Right atrium auricular region (tissue), 2 donors: Measurements from ENCODE around the gene PTGER3. TPM values are rescaled to one million over a fixed set of nuclear protein-coding genes. Genes with fewer than 3 reads are reported as not detected.

ENCODE experiments used
- DNase-seq: peaks from one replicate; pipeline ENCODE4 v3.0.0-alpha.2; 2019; ENCODE audit warnings: low spot score
- H3K27ac ChIP-seq, 2 donors: fragments of 200-600 bp; sonication (generic); 1 replicate in 1 of 2; 2 replicates in 1 of 2; pipeline ENCODE4 v1.5.1; 2016 to 2019
- H3K27me3 ChIP-seq, 2 donors: fragments of 200-600 bp; sonication (generic); one replicate each; pipeline versions ENCODE4 v1.5.1 to v1.6.0; 2017 to 2019
- H3K36me3 ChIP-seq: fragments of 200-600 bp; sonication (generic); one replicate; pipeline ENCODE4 v1.5.1; 2016
- H3K4me1 ChIP-seq, 2 donors: fragments of 200-600 bp; sonication (generic); one replicate each; pipeline versions ENCODE4 v1.5.1 to v1.6.0; 2017 to 2019
- H3K4me3 ChIP-seq, 2 donors: fragments of 200-600 bp; sonication (generic); 1 replicate in 1 of 2; 2 replicates in 1 of 2; pipeline ENCODE4 v1.5.1; 2017 to 2019; ENCODE audit warnings: mild to moderate bottlenecking in 1 of 2, moderate library complexity in 1 of 2
- H3K9me3 ChIP-seq, 2 donors: fragments of 200-600 bp; sonication (generic); one replicate each; pipeline ENCODE4 v1.5.1; 2019
- total RNA-seq, 2 donors: library from RNA; depleted of rRNA; stranded (reverse); fragments of >200 nt; gene quantifications; one replicate each; pipeline ENCODE4 v1.1.0, GENCODE V29; 2016
- TF ChIP-seq, protein P1 (sequence below), 2 donors: fragments of 200-600 bp; sonication (generic); IDR thresholded peaks; one replicate each; pipeline ENCODE4 v1.5.1; 2019; ENCODE audit warnings: antibody characterized with exemption in 2 of 2

PTGER3 gene
- total RNA-seq, 2 donors from 2014 or later: 0.52 to 4.6 TPM

GRCh38 chr1:71049951-71050598, 2.5 kb upstream of the PTGER3 start:
- Histone ChIP-seq H3K36me3 (no peaks in the 10 kb centered on the region), H3K27ac (no peak overlapping the region), H3K4me3 (no peak overlapping the region), H3K9me3 (no peaks in the 10 kb centered on the region), H3K27me3 (peaks cover 0 to 15% of the 10 kb centered on the region in 2 donors), H3K4me1 (peaks cover 0 to 18% of the 10 kb centered on the region in 2 donors)
- TF ChIP-seq, protein P1, sequence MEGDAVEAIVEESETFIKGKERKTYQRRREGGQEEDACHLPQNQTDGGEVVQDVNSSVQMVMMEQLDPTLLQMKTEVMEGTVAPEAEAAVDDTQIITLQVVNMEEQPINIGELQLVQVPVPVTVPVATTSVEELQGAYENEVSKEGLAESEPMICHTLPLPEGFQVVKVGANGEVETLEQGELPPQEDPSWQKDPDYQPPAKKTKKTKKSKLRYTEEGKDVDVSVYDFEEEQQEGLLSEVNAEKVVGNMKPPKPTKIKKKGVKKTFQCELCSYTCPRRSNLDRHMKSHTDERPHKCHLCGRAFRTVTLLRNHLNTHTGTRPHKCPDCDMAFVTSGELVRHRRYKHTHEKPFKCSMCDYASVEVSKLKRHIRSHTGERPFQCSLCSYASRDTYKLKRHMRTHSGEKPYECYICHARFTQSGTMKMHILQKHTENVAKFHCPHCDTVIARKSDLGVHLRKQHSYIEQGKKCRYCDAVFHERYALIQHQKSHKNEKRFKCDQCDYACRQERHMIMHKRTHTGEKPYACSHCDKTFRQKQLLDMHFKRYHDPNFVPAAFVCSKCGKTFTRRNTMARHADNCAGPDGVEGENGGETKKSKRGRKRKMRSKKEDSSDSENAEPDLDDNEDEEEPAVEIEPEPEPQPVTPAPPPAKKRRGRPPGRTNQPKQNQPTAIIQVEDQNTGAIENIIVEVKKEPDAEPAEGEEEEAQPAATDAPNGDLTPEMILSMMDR (IDR thresholded peaks at IDR 0.05): peak; percentile 60 to 84
- DNase-seq: no peak

DNA sequence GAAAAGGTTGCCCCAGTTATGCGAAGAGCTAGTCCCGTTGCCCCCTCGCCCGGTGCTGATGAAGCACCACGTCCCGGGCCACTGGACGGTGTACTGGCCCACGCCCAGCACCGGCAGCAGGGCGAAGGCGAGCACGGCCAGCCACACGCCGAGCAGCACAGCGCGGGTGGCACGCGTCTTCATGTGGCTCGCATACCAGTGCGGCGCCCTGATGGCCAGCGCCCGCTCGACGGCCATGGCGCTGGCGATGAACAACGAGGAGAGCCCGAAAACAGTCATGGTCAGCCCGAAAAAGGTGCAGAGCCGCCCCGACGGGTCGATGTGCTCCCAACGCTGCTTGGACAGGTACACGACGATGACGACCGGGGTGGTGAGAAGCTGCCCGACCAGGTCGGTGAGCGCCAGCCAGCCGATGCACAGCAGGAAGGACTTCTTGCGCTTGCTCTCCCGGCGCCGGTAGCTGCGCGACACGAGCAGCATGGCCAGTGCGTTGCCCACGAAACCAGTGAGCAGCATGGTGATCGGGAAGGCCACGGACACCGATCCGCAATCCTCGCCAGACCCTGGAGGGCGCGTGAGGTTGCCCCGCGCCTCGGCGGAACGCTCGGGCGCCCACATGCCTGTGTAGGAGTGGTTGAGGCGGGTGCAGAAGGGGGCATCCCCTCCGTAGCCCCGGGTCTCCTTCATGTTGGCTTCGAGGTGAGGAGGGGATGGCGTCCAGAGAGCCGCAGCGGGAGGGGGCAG, 553 bp downstream of the PTGER3 start:
- Histone ChIP-seq H3K4me3 (peak overlapping the region; percentile 11 to 53), H3K9me3 (no peaks in the 10 kb centered on the region), H3K4me1 (peaks cover 0 to 18% of the 10 kb centered on the region in 2 donors), H3K27ac (no peak overlapping the region), H3K36me3 (no peaks in the 10 kb centered on the region), H3K27me3 (peaks cover 0 to 15% of the 10 kb centered on the region in 2 donors)
- no peak for DNase-seq
- TF ChIP-seq, protein P1 (IDR thresholded peaks at IDR 0.05): no peak

DNA sequence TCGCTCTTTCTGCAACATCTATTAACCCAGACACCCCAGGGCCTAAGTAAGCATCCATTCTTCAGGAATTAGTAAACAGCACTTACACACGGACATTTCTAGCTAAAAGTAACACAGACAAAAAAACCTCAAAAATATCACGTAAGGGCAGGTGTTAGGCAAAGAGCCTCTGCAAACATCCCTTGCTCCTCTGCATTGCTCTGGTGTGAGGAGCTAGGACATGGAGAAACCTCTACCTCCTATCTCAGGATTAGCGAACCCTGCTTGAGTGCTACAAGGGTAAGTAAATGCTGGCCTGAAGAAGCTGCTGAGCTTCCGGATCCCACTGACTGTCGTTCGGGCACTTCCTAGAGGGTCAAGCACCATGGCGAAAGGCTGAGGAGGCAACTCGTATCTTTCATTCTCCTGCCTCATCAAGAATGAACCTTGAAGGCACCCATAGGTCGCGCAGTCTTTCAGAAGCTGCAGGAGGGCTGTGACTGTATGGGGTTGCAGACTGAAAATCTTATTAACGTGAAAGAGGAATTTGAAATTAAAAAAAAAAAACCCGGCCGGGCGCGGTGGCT, 2.1 kb downstream of the PTGER3 start:
- TF ChIP-seq, protein P1 (IDR thresholded peaks at IDR 0.05): no peak
- Histone ChIP-seq H3K36me3 (no peaks in the 10 kb centered on the region), H3K4me3 (no peak overlapping the region), H3K27ac (no peak overlapping the region), H3K27me3 (peaks cover 0 to 15% of the 10 kb centered on the region in 2 donors), H3K9me3 (no peaks in the 10 kb centered on the region), H3K4me1 (peaks cover 0 to 18% of the 10 kb centered on the region in 2 donors)
- DNase-seq: no peak

GRCh38 chr1:71044833-71045232, 2.8 kb downstream of the PTGER3 start:
- peaks cover 0 to 18% of the 10 kb centered on the region in 2 donors for H3K4me1 ChIP-seq
- H3K9me3 ChIP-seq: no peaks in the 10 kb centered on the region
- no peak overlapping the region for H3K27ac ChIP-seq
- no peaks in the 10 kb centered on the region for H3K36me3 ChIP-seq
- DNase-seq: no peak
- H3K27me3 ChIP-seq: peaks cover 0 to 15% of the 10 kb centered on the region in 2 donors
- H3K4me3 ChIP-seq: no peak overlapping the region
- TF ChIP-seq, protein P1 (IDR thresholded peaks at IDR 0.05): no peak

DNA sequence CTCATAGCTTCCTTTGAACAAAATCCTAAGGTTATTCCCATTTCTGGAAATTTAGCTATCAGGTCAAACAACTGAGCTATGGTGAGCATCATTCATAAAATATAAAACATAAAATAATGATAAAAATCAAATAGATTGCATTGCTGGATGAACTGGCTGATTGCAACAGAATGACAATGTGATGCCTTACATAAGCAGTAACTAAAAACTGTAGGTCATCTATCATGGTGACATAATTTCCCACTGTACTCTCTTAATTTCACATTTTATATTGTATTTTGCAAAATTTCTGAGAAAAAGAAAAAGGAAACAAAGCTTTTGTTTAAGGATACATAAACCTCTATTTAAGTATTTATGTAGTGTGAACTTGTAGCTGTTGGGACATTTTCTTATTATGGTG, 4.6 kb downstream of the PTGER3 start:
- TF ChIP-seq, protein P1 (IDR thresholded peaks at IDR 0.05): no peak
- H3K27ac ChIP-seq: no peak overlapping the region

More for the DNA sequence above, 4.6 kb downstream of the PTGER3 start:
- no peak overlapping the region for H3K4me3 ChIP-seq
- peaks cover 0 to 17% of the 10 kb centered on the region in 2 donors for H3K4me1 ChIP-seq
- H3K36me3 ChIP-seq: no peaks in the 10 kb centered on the region
- no peaks in the 10 kb centered on the region for H3K9me3 ChIP-seq
- no peak for DNase-seq
- peaks cover 0 to 11% of the 10 kb centered on the region in 2 donors for H3K27me3 ChIP-seq
